Fibroblast of skin of right biceps (primary cell): ENCODE results near the gene GPATCH2L.

Experiments
- DNase-seq: peaks from one replicate; pipeline ENCODE4 v3.0.0-alpha.2; 2013

The GPATCH2L gene

DNA sequence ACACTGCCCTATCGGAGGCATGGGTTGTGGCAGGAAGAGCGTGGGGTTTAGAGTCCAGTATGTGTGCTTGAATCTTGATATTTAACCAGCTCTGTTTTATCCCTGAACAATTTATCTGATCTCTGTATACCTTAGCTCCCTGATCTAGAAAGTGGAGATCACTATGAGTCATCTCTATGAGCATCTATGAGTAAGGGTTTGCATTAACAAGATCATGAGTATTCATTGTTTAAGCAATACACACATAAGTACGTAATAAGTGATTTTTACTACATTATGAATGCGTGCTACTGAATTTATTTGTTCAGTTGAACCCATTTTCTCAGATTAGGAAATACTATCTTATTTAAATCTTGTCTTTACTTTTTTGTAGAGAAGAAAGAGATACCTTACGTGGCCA is 49.4 kb downstream of the GPATCH2L start:
- peak; percentile 76 for DNase-seq

- DNase-seq = peak; percentile 78
These were observed 51.6 kb downstream of the GPATCH2L start for GRCh38 chr14:76203086-76204001.

- DNase-seq = no peak
These were observed 52.9 kb downstream of the GPATCH2L start for GRCh38 chr14:76204461-76205230.

DNA sequence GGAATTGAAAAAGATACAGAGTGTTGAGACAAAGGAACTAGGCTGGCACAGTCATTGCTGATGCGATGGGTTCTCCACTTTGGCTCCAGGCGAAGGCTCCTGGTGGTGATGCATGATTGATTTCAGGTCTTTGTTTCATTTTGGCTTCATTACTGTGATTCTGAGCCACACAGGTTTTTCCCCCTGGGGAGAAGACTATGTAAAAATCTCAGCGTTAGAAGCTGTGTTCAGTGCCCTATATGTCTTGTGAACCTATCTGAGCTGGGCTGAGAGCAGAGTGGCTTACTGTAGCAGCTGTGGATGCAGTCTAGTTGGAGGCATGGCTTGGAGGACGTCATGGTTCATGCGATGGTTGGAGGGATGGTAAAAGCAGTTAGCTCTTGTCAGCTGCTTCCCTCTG is 54.0 kb downstream of the GPATCH2L start:
- DNase-seq = no peak

DNA sequence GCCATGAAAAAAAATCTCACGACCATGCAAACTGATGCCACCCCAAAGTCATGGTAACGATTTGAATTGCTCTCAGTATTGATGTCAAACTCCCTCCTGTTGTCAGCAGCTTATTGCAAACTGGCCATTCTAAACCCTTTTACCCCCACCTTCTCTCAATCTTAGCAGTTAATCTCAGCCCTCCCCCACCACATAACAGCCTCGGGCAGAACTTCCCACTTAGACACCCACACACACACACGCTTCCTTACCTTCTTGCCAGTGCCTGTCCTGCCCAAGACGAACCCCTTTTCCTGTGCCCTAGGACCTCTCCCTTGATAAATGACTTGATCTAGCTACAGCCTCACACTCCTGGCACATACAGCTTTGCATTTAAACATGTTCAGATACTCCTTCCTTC is 56.6 kb downstream of the GPATCH2L start:
- DNase-seq = no peak

GRCh38 chr14:76212242-76212641 is 60.5 kb downstream of the GPATCH2L start:
- DNase-seq = no peak

- no peak for DNase-seq
These were observed 65.5 kb downstream of the GPATCH2L start for GRCh38 chr14:76217179-76217578.

DNA sequence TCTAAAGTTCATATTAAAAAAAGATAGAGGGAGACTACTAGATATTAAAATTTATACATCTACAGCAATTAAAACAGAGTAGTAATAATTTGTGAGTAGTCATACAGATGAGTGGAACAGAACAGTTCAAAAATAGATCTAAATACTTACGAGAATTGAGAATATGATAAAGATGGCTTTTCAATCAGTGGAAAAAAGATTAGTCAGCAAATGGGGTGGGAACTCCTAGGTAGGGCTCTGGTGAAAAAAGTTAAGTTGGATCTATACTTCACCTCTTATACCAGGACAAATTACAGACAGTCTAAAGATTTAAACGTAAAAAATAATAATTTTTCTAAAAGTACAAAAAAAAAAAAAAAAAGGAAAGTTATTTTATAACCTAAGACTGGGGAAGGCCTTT is 66.9 kb downstream of the GPATCH2L start:
- DNase-seq = no peak

GRCh38 chr14:76219873-76220272 is 68.2 kb downstream of the GPATCH2L start:
- DNase-seq = no peak

GRCh38 chr14:76227450-76228050 is 75.8 kb downstream of the GPATCH2L start:
- peak; percentile 89 for DNase-seq

DNA sequence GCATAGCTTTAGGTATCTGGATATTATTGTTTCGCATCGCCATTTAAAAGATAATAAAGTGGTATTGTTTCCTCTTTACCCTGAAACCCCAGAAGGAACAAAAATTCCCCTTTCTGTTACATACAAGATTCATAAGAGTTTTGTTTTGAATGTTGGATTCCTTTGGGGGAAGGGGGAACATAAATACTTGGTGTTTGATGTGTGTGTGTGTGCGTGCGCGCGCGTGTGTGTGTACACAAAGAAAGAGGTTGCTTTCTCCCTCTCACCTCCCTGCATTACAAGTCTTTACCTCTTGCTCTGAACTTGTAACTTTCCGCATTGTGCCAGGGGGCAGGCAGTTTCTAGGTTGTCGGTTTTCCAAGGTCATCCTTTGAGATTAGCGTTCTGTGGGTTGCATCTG is 76.4 kb downstream of the GPATCH2L start:
- peak; percentile 4 for DNase-seq

GRCh38 chr14:76232800-76233199 is 81.1 kb downstream of the GPATCH2L start:
- DNase-seq = no peak

- no peak for DNase-seq
These were observed 83.9 kb downstream of the GPATCH2L start for GRCh38 chr14:76235628-76236027.

DNA sequence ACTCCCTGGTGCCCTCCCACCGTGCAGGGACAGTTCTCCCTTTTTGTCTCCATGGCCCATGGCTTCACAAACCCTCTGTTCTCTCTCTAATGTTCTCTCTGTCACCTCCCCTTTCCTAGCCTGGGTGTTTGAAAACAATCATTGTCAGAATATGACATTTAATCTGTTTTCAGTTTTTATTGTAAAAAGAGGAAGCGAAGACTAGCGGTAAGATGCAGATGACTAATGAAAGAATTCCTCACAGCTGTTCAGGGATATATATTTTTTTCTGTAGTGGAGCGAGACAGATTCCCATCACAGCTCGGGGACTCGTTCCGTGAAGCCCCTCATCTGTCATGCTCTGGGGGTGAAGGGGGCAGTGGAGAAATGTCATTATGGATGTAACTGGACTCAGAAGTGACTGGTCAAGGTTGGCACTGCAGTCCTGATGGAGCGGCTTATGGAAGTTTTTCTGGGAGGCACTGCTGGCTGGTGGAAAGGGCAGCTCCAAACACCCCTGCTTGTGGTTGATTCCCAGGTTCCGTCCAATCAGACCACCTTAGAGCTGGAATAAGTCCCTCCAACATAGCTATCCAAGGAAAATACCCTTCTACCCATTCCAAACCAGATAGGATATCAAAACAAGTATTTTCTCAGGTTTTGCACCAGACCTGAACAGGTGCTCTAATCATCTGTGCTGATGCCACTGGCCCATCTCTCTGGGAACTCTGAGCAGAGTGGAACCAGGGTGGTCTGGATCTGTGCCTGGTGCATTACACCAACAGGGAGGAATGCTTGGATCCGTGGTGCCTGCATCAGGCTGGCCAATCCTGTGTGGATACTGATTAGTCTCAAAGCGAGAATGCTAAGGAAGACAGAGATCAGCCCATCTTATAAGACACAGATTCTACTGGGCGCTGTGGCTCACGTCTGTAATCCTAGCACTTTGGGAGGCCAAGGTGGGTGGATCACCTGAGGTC is 84.7 kb downstream of the GPATCH2L start:
- DNase-seq = peak; percentile 17

DNA sequence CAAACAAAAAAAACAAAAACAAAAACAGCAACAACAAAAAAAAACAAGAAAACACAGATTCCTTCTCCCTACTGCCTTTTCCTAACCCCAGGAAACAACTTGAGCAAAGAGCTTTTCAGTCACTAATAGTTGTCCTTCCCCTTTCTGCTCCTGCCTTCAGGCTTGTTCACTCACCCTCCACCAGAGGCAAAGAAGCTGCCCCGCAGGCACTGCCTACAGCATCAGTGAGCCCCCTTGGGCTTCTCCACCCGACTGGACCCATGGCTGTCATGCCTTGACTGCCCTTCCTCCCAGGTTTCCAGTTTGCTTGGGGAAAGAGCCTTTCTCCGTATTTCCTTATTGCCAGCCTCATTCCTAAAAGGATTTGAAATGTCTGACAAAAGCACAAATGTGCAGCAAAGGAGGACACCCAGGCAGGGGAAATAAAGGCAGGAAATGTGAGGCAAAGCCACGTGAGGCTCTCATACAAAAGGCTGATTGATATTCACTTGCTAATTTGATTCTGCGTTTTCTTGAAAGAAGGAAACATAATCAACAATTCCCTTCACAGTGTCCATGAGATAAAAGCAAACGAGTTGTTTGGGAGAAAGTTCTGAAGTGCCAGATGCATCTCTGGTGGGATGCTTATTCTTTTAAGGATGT is 85.7 kb downstream of the GPATCH2L start:
- DNase-seq = no peak

GRCh38 chr14:76245097-76245496 is 93.4 kb downstream of the GPATCH2L start:
- DNase-seq = no peak

DNA sequence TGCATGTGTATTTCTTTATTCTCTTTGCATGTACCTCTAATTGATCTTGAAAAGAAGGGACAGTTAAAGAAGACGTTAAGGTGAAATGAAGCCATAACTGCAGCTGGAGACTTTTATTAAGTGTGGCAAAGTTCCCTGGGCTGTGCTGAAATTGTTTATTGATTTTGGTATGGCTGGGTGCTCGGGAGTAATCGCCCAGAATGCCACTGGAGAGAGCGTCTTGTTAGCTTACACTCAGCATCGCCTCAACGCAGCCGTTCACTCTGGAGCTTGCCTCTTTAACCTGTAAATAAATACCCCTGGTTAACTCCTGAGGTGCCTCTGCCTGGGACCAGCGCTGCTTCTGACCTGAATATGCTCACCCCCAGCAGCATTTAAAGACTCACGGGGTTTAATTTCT is 98.6 kb downstream of the GPATCH2L start:
- no peak for DNase-seq

- DNase-seq = no peak
These were observed 100.7 kb downstream of the GPATCH2L start for GRCh38 chr14:76252471-76252870.

GRCh38 chr14:76253111-76253510 is 101.4 kb downstream of the GPATCH2L start:
- no peak for DNase-seq

GRCh38 chr14:76256545-76256944 is 104.8 kb downstream of the GPATCH2L start:
- DNase-seq = peak; percentile 19

- DNase-seq = peak; percentile 54
These were observed 105.5 kb downstream of the GPATCH2L start for GRCh38 chr14:76257111-76257803.
